GM19328 (cell line): ENCODE measurements around the gene ABCA12.

ENCODE experiments used
- ATAC-seq: cut with Tn5 transposase; IDR thresholded peaks from one replicate; pipeline ENCODE4 v1.9.1; 2021; ENCODE audit warnings: mild to moderate bottlenecking, moderate library complexity; ENCODE audit not compliant: unreplicated experiment

ABCA12 gene

GRCh38 chr2:214987261-214987660, 151.2 kb downstream of the ABCA12 start:
- ATAC-seq = no peak

DNA sequence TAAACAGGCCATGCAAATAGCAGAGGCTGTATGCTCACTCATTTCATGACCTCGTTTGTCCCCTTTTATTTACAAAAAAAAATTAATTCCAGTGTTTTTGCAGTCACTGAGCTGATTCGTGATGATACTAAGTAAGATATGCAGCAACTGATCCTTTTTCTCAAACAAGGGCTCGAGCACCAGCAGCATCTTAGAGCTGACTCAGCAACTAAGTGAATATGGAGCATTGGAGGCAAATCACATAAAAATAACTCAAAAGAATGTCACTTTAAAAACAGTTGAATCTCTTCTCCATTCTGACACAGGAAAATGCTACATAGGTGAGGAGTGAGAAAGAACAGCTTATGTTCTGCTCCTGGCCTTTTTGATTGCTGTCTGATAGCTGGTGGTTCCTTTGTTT, 152.8 kb downstream of the ABCA12 start:
- no peak for ATAC-seq

DNA sequence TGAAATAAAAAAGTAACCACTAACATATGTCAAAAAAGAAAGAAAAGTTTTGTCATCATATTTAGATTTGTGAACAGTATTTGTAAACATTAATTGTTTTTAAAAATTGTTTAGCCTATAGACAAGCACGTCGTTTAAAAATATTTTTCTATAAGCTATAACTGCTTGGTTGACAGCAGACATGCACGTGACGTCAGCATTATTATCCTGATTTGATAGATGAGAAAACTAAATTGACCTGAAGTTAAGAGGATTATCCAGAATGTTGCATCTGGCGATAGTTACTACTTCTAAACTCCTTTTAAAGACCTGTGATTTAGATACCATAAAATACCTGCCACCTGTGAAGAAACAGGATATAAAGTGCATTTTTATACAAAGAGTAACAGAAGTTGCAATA, 172.0 kb downstream of the ABCA12 start:
- ATAC-seq = no peak

DNA sequence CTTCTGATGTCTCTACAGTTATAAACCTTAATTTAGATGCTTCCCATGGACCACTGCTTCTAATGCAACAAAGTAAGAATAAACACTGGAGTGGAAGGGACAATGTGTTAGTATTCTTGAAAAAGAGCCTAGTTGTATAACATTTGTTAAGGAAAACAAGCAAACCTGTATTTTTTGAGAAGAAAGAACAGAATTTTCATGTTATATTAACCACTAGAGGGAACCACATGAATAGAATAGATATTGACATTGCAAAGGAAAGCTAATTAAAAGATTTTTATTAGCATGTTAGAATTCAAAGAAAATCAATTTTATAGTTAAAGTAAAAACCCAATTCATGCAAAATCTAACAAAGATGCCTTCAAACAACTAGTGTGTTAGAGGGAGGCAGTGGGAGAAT, 177.7 kb downstream of the ABCA12 start:
- no peak for ATAC-seq

DNA sequence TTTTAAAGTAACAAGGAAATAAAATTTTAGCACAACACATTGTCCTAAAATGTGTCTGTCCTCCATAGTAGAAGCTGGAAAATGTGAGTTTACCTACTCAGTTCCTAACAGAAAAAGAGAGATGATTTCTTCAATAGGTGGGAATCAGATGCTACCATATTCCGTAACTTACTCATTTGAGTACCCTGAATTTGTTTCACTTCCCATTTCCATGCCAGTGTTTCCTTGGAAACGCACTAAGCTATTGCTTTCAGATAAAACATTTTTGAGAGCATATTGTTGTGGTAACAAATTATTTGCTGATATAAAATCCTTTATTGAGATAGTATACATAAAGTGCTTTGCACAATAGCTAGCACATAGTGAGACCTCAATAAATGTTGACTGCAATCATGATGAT, 191.5 kb downstream of the ABCA12 start:
- no peak for ATAC-seq

DNA sequence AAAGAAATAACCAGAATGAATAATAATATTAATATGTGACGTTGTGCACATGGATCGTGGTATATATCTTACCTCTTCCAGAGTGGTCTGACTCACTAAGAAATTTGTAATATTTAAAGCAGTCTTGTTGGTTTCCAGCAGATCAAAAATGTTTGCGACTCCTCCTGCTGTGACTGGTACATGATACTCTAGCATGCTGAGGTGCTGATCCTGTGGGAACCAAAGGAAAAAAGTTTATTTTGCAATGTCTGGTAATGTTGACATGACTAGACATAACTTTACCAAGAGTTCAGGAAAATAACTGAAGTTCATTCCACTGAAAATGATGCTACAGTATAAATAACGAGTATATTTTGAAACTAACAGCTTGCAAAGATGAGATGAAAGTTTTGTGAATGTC, 204.4 kb downstream of the ABCA12 start:
- no peak for ATAC-seq

GRCh38 chr2:214904634-214905033, 233.8 kb downstream of the ABCA12 start:
- no peak for ATAC-seq

DNA sequence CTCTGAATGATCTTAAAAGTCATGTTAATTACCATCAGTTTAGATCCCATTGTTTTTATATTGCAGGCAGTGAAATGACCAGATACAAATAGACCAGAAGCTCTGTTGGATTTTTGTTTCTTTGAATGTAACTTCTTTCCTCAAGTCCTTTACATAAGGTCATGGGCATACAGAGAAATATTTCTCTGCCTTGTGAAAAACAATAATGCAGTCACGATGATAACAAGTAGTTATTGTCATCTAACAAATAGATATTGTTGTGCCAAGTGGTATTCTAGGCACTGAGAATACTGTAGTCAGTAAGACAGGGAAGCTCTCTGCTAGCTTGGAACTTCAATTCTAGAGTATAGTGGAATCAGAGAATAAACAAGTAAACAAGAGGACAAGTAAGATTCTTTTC, 234.2 kb downstream of the ABCA12 start:
- no peak for ATAC-seq

- no peak for ATAC-seq
These were observed 236.1 kb downstream of the ABCA12 start for GRCh38 chr2:214902286-214902685.

DNA sequence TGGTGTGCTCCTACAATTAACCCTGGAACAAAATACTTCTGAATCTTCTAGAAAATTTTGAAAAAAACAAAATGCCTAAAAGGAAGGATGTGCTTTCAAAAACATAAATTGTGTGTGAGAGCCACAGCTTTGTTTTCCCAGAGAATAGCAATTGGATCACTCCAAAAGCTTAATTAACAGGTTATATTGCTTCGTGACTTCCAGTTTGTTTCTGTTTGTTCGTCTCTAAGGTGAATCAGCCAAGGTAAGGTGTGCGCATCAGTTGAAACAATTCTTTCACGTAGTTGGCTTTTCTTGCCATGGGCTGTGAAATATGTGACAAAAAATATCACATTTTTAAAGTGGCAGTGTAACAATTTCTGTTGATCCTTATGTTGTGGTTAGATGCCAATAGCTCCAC, 238.7 kb downstream of the ABCA12 start:
- no peak for ATAC-seq

GRCh38 chr2:214896274-214896673, 242.2 kb downstream of the ABCA12 start:
- ATAC-seq = no peak

DNA sequence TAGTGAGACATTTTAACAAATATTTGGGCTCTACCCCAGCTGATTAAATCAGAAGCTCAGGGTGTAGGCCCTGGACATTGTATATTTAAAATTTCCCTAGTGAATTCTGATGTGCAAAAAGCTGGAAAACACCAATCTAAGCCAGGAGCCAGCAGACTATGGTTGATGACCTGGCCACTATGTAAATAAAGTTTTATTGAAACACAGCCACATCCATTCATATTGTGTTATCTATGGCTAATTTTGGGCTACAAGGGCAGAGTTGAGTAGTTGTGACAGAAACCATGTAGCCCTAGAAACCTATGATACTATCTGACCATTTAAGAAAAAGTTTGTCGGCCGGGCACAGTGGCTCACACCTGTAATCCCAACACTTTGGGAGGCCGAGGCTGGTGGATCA, 243.0 kb downstream of the ABCA12 start:
- no peak for ATAC-seq

DNA sequence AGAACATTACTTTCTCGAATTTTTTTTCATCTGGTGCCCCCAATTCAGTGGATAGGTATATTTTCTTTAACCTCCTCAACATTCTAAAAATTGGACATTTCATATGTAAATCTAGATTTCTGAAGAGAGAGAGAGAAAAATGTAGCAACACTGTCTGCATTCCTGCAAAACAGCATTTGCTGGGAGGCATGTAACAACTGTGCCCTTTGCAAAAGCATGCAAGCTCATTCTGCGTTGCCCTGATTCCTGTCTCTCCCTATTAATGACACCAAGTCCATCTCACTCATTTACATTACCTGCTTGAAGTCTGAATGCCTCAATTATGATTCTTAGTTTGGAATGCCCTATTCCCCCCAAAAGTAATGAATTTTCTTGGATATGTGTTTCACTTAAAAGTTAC, 249.1 kb downstream of the ABCA12 start:
- ATAC-seq = no peak

DNA sequence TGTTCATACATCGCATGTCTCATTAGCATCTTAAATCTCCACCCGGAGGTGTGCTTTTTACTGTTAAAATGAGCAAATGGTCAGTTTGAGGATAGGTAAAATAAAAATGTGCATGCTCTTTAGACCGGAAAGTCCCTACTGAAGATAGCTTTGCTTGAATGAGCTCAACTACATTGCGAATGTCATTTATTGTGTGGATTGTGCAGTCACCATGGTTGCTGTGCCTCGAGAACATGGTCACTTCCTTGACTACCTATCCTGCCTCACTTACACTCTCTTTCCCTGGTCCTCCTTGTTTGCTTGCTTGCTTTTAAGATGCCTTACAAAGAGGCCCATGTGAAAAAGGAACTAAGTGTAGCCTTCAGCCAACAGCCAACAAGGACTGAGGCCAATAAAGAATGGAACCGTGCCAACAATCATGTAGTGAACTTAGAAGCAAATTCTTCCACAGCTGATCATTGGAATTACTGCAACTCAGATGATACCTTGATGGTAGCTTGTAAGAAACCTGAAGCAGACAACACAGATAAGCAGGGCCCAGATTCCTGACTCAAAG, 256.7 kb downstream of the ABCA12 start:
- no peak for ATAC-seq
